Iris pigment epithelial cell (primary cell): ENCODE measurements around the gene FXYD5.
"Not testable (repeated sequence)": the region's sequence is repeated elsewhere in the genome, so short reads cannot be mapped to it uniquely, and the experiment has no call there.

Experiments
- DNase-seq: peaks from one replicate; pipeline ENCODE4 v3.0.0-alpha.2; 2011; ENCODE audit warnings: low read depth

The FXYD5 gene

GRCh38 chr19:35181387-35181786 is 26.9 kb downstream of the FXYD5 start:
- DNase-seq: no peak

- DNase-seq: no peak
Measured at GRCh38 chr19:35184267-35184666, 29.7 kb downstream of the FXYD5 start.

DNA sequence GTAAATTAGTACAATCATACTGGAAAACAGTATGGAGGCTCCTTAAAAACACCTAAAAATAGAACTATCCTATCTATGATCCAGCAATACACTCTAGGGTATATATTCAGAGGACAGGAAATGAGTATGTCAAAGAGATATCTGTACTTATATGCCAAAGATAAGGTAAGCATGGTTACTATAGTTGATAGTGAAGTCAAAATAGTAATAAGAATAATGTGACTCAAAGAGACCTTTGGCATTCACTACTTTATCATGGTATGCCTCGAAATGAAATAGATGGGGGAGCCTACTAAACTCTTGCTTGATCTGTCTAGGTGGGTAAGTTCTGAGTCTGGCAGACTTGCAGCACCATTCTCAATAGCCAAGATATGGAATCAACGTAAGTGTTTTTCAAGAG is 30.3 kb downstream of the FXYD5 start:
- DNase-seq: no peak

DNA sequence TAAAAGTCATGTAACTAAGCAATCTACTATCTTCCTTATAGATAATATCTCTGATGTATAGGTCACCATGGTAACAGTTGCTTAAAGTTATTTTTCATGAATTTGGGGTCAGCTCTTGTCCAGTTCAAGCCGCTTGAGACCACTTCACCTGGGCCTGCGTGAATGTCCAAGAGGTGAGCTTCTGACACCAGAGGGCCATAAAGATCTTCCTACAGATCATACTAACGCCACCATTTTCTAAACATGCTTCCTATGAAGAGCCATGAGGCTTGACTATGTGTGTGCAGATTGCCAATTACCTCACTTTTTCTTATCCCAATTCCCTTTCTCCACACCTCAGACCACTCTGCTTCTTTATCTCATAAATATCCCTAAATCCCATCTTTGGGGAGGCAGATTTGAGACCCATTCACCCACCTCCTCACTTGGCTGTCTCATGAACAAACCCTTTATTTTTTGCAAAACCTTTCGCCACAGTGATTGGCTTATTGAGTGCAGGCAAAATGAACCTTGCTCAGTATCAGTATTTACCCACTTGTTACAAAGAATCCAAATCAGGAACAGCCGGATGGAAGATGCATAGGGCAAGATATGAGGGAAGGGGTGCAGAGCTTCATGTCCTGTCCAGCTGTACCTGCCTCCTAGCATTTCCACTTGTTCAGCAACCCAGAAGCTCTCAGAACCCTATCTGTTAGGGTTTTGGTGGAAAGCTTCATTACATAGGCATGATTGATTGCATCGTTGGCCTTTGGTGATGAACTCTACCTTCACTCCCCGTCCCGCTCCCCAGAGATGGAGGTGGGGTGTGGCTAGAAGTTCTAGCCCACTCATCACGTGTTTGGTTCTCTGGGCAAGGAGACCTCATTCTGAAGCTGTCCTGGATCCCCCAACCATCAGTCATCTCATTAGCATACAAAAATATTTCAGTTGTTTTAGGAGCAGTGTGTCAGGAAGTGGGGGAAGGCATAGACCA is 39.8 kb downstream of the FXYD5 start:
- no peak for DNase-seq

GRCh38 chr19:35195830-35196229 is 41.3 kb downstream of the FXYD5 start:
- no peak for DNase-seq

DNA sequence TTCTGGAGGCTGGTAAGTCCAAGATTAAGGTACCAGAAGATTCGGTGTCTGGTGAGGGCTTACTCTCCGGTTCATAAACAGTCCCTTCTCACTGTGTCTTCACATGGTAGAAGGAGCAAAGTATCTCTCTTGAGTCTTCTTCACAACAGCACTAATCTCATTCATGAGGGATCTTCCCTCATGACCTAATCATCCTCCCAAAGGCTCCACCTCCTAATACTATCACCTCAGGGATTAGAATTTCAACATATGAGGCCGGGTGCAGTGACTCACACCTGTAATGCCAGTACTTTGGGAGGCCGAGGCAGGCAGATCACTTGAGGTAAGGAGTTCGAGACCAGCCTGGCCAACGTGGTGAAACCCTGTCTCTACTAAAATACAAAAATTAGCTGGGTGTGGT is 42.3 kb downstream of the FXYD5 start:
- not testable (repeated sequence) for DNase-seq

- no peak for DNase-seq
Measured at GRCh38 chr19:35199481-35199880, 44.9 kb downstream of the FXYD5 start.

GRCh38 chr19:35202722-35203688 is 48.5 kb downstream of the FXYD5 start:
- no peak for DNase-seq

DNA sequence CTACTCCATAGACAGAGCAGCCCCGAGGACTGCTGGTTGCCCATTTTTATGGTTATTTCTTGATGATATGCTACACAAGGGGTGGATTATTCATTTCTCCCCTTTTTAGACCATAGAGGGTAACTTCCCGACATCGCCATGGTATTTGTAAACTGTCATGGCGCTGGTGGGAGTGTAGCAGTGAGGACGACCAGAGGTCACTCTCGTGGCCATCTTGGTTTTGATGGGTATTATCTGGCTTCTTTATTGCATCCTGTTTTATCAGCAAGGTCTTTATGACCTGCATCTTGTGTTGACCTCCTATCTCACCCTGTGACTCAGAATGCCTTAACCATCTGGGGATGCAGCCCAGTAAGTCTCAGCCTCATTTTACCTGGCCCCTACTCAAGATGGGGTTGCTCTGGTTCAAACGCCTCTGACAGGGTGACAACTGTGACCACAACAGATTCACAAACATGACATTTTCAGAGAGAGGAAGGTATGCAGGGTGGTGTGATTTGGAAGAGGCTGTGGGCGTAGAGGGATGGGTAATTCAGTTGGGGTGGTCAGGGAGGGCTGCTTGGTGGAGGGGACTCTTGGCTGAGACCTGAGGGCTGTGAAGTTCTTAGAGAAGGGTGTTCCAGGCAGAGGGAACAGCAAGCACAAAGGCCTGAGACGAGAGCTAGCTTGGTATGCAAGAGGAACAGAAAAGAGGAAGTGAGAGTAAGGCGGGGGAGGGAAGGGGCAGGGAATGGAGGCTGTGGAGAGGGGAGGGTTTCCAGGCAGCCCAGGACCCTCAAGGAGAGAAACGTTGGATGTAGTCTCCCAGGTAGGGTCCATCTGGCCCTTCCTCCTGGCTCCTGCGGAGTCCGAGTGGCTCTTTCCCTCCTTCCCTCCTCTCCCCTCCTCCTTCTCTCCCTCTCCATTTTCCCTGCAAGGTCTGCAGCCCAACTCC is 50.5 kb downstream of the FXYD5 start:
- no peak for DNase-seq

GRCh38 chr19:35205733-35206323 is 51.3 kb downstream of the FXYD5 start:
- no peak for DNase-seq

DNA sequence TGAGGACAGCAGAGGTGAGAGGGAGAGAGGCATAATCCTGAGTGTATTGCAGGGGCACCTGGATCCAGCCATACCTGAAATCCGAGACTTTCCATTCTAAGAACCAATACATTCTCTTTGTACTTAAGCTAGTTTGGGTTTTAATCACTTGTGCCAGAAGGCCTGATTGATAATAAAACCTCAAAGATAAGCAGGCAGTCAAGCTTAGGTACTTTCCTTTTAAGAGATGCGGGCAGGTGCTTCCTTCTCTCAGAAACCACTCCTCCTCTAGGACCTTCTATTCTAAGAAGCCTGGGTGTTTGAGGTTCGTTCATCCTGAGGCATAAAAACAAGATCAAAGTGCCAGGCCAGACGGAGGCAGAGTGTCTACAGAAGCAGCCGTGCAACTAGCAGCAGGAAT is 51.8 kb downstream of the FXYD5 start:
- DNase-seq: no peak

DNA sequence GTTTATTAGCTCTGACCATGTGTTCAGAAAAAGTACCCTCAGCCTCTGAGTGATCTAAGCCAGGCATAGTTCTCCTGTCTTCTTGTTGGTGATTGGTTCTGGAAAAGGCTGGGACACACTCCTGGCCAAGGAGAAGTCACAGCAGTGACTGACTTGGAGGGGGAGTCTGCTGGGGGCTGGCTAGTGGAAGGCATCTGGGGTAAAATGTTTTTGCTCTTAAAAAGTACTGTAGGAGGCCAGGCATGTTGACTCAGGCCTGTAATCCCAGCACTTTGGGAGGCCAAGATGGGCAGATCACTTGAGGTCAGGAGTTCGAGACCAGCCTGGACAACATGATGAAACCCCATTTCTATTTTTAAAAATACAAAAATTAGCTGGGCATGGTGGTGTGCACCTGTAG is 52.3 kb downstream of the FXYD5 start:
- DNase-seq: no peak

GRCh38 chr19:35207391-35207871 is 52.9 kb downstream of the FXYD5 start:
- no peak for DNase-seq

GRCh38 chr19:35208121-35208520 is 53.6 kb downstream of the FXYD5 start:
- no peak for DNase-seq

DNA sequence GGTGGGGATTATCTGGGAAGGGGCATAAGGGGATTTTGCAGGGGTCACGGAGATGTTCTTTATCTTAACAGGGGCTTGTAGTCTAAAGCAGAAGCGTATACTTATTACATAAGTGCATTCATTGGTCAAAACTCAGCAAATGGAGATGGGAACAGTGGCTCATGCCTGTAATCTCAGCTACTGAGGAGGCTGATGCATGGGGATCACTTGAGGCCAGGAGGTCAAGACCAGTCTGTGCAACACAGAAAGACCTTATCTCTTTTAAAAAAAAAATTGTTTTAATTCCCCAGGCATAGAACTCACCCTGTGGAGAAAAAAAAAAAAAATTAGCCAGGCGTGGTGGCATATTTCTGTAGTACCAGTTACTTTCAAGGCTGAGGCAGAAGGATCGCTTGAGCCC is 55.1 kb downstream of the FXYD5 start:
- DNase-seq: no peak

- DNase-seq: no peak
Measured at GRCh38 chr19:35211545-35212230, 57.2 kb downstream of the FXYD5 start.

DNA sequence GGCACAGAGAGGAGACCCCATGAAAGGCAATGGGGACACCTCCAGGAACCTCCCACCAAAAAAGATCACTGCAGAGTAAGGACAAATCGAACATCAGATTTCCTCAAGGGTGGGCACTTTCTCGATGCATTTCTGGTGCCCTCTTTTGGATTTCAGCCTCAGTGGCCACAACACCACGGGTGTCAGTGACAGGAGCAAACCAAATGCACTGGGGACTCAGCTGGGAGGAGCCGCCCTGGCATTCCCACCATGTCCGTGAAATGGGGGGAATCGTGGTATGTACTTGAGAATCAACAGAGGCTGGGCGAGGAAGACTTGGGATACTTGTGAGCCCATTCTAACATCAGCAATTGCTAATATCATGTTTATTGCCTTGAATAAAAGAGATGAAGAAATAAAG is 57.7 kb downstream of the FXYD5 start:
- DNase-seq: no peak

GRCh38 chr19:35213663-35214632 is 59.4 kb downstream of the FXYD5 start:
- DNase-seq: peak; percentile 90

GRCh38 chr19:35214766-35215422 is 60.4 kb downstream of the FXYD5 start:
- no peak for DNase-seq
